HEK293 (cell line): Measurements from ENCODE around the gene SCD.
A peak's percentile ranks its signal among the peaks of the same experiment; 100 is the strongest.

ENCODE experiments used
- CTCF ChIA-PET: fragments of 350-600 bp; formaldehyde crosslinking; extraction: SDS; loops from one replicate; lab custom pipeline; 2021; ENCODE audit warnings: antibody characterized with exemption; lab: Yijun Ruan, JAX
- POLR2A ChIA-PET: fragments of 300-600 bp; formaldehyde crosslinking; extraction: SDS; loops from one replicate; lab custom pipeline; 2020; ENCODE audit warnings: antibody characterized with exemption, inconsistent platforms; lab: Yijun Ruan, JAX
- H3K27ac ChIP-seq: fragments of 200-500 bp; sonication (Bioruptor generic); 2 replicates; pipeline ENCODE4 v1.5.1; 2014; ENCODE audit warnings: low read depth, low read length, control low read depth, inconsistent platforms; ENCODE audit errors: extremely low read depth
- H3K36me3 ChIP-seq, 2 experiments: fragments of 200-500 bp in 1 of 2; sonication (Bioruptor generic) in 1 of 2; 1 replicate in 1 of 2; 2 replicates in 1 of 2; pipeline ENCODE4 v1.5.1; 2014 to 2017; ENCODE audit warnings: inconsistent platforms in 2 of 2, low read length in 2 of 2; ENCODE audit not compliant: control insufficient read depth in 2 of 2, insufficient read depth in 1 of 2
- H3K4me1 ChIP-seq: fragments of 200-500 bp; sonication (Bioruptor generic); 2 replicates; pipeline ENCODE4 v1.5.1; 2014; ENCODE audit warnings: mild to moderate bottlenecking, low read length, inconsistent platforms; ENCODE audit not compliant: control insufficient read depth, insufficient read depth
- H3K4me3 ChIP-seq: 2 replicates; pipeline ENCODE4 v1.5.1; 2011; ENCODE audit warnings: low read depth, mild to moderate bottlenecking, control low read depth, low read length, moderate library complexity
- H3K9me3 ChIP-seq: fragments of 200-500 bp; sonication (Bioruptor generic); 2 replicates; pipeline ENCODE4 v1.5.1; 2014; ENCODE audit warnings: low read depth, low read length, inconsistent platforms; ENCODE audit not compliant: control insufficient read depth, insufficient read depth
- BCL11B ChIP-seq: fragments of 450-650 bp; formaldehyde crosslinking; IDR thresholded peaks from 2 replicates; pipeline ENCODE4 v1.5.1; 2016; ENCODE audit warnings: low read depth, missing biosample characterization, missing genetic modification characterization
- EGR2 ChIP-seq: fragments of 450-650 bp; formaldehyde crosslinking; IDR thresholded peaks from 2 replicates; pipeline ENCODE4 v1.5.1; 2016; ENCODE audit warnings: low read depth, missing biosample characterization, missing genetic modification characterization
- GLIS1 ChIP-seq: fragments of 450-650 bp; formaldehyde crosslinking; IDR thresholded peaks from 2 replicates; pipeline ENCODE4 v1.5.1; 2016; ENCODE audit warnings: missing biosample characterization, missing genetic modification characterization
- PRDM1 ChIP-seq: fragments of 450-650 bp; formaldehyde crosslinking; IDR thresholded peaks from 2 replicates; pipeline ENCODE4; 2016; ENCODE audit warnings: missing biosample characterization, missing genetic modification characterization
- SETDB1 ChIP-seq: IDR thresholded peaks from one replicate; pipeline ENCODE4 v1.6.1; 2017; ENCODE audit warnings: mild to moderate bottlenecking, low read length, moderate library complexity, mixed read lengths; ENCODE audit not compliant: insufficient read length
- YY2 ChIP-seq: fragments of 450-650 bp; formaldehyde crosslinking; IDR thresholded peaks from 2 replicates; pipeline ENCODE4 v1.5.1; 2016; ENCODE audit warnings: missing biosample characterization, missing genetic modification characterization
- ZBTB11 ChIP-seq: fragments of 450-650 bp; formaldehyde crosslinking; conservative IDR thresholded peaks from 2 replicates; pipeline ENCODE4 v1.5.1; 2016; ENCODE audit warnings: low read depth, missing biosample characterization, missing genetic modification characterization
- ZBTB20 ChIP-seq: fragments of 450-650 bp; formaldehyde crosslinking; IDR thresholded peaks from 2 replicates; pipeline ENCODE4 v1.5.1; 2016; ENCODE audit warnings: missing biosample characterization, missing genetic modification characterization
- ZNF10 ChIP-seq: fragments of 450-650 bp; formaldehyde crosslinking; IDR thresholded peaks from 2 replicates; pipeline ENCODE4 v1.5.1; 2017; ENCODE audit warnings: missing biosample characterization, missing genetic modification characterization
- ZNF121 ChIP-seq: fragments of 450-650 bp; formaldehyde crosslinking; IDR thresholded peaks from 2 replicates; pipeline ENCODE4 v1.5.1; 2016; ENCODE audit warnings: missing biosample characterization, missing genetic modification characterization
- ZNF146 ChIP-seq: fragments of 450-650 bp; formaldehyde crosslinking; IDR thresholded peaks from 2 replicates; pipeline ENCODE4 v1.5.1; 2016; ENCODE audit warnings: missing biosample characterization, missing genetic modification characterization
- ZNF24 ChIP-seq: fragments of 450-650 bp; formaldehyde crosslinking; IDR thresholded peaks from 2 replicates; pipeline ENCODE4 v1.5.1; 2016; ENCODE audit warnings: missing biosample characterization, missing genetic modification characterization
- ZNF280D ChIP-seq: fragments of 450-650 bp; formaldehyde crosslinking; IDR thresholded peaks from 2 replicates; pipeline ENCODE4 v1.5.1; 2016; ENCODE audit warnings: missing biosample characterization, missing genetic modification characterization
- ZNF302 ChIP-seq: fragments of 450-650 bp; formaldehyde crosslinking; IDR thresholded peaks from 2 replicates; pipeline ENCODE4 v1.5.1; 2016; ENCODE audit warnings: missing biosample characterization, missing genetic modification characterization, low read depth
- ZNF366 ChIP-seq: fragments of 450-650 bp; formaldehyde crosslinking; conservative IDR thresholded peaks from 2 replicates; pipeline ENCODE4 v1.5.1; 2016; ENCODE audit warnings: missing biosample characterization, missing genetic modification characterization
- ZNF391 ChIP-seq: fragments of 450-650 bp; formaldehyde crosslinking; IDR thresholded peaks from 2 replicates; pipeline ENCODE4 v1.5.1; 2016; ENCODE audit warnings: low read depth, missing biosample characterization, missing genetic modification characterization, borderline replicate concordance
- ZNF423 ChIP-seq: fragments of 450-650 bp; formaldehyde crosslinking; IDR thresholded peaks from 2 replicates; pipeline ENCODE4 v1.5.1; 2016; ENCODE audit warnings: missing biosample characterization, missing genetic modification characterization
- ZNF518A ChIP-seq: fragments of 450-650 bp; formaldehyde crosslinking; conservative IDR thresholded peaks from 2 replicates; pipeline ENCODE4 v1.5.1; 2016; ENCODE audit warnings: low read depth, missing biosample characterization, missing genetic modification characterization
- ZNF560 ChIP-seq: fragments of 450-650 bp; formaldehyde crosslinking; IDR thresholded peaks from 2 replicates; pipeline ENCODE4 v1.5.1; 2017; ENCODE audit warnings: missing biosample characterization, missing genetic modification characterization, borderline replicate concordance
- ZNF629 ChIP-seq: fragments of 450-650 bp; formaldehyde crosslinking; IDR thresholded peaks from 2 replicates; pipeline ENCODE4 v1.5.1; 2017; ENCODE audit warnings: missing biosample characterization, missing genetic modification characterization
- ZSCAN16 ChIP-seq: fragments of 450-650 bp; formaldehyde crosslinking; IDR thresholded peaks from 2 replicates; pipeline ENCODE4 v1.5.1; 2016; ENCODE audit warnings: missing biosample characterization, missing genetic modification characterization
- ZXDB ChIP-seq: fragments of 450-650 bp; formaldehyde crosslinking; IDR thresholded peaks from 2 replicates; pipeline ENCODE4 v1.5.1; 2016; ENCODE audit warnings: missing biosample characterization, missing genetic modification characterization

Gene SCD

GRCh38 chr10:100380400-100380799 is 33.4 kb downstream of the SCD start:
- CTCF ChIA-PET, result no interaction called here
- no peak overlapping the region for H3K27ac ChIP-seq
- peaks cover 0 to 15% of the 10 kb centered on the region in 2 experiments; a peak in 1 of 3 replicates for H3K36me3 ChIP-seq
- POLR2A ChIA-PET, result interaction anchor here (1.1 kb wide), 1 partner anchor 34 kb away, joined by 4 read pairs; the partner anchor contains the start of gene SCD
- TF ChIP-seq ZNF121 (tag by site-specific recombination), result peak; percentile 79
- no peak for TF ChIP-seq ZNF518A (tag by site-specific recombination)
- peaks cover 3% of the 10 kb centered on the region; the same call in 1 of the 2 replicates for H3K4me1 ChIP-seq
- H3K9me3 ChIP-seq, result no peaks in the 10 kb centered on the region
- H3K4me3 ChIP-seq, result no peak overlapping the region

- no peak for TF ChIP-seq GLIS1 (tag by site-specific recombination)
- no peak for TF ChIP-seq ZSCAN16
- TF ChIP-seq ZNF302 (tag by site-specific recombination), result no peak
- TF ChIP-seq ZNF24 (tag by site-specific recombination), result no peak
- no peak for TF ChIP-seq ZNF10 (tag by site-specific recombination)
- no peak for TF ChIP-seq PRDM1 (tag by site-specific recombination)
- TF ChIP-seq ZNF366 (tag by site-specific recombination), result no peak
- TF ChIP-seq ZBTB20 (tag by site-specific recombination), result no peak
- TF ChIP-seq ZNF391 (tag by site-specific recombination), result no peak
- TF ChIP-seq ZXDB (tag by site-specific recombination), result no peak
- no peak for TF ChIP-seq BCL11B (tag by site-specific recombination)
- no peak for TF ChIP-seq ZNF146 (tag by site-specific recombination)
- no peak for TF ChIP-seq ZNF629 (tag by site-specific recombination)
- TF ChIP-seq ZNF560 (tag by site-specific recombination), result no peak
- no peak for TF ChIP-seq YY2 (tag by site-specific recombination)
- TF ChIP-seq SETDB1, result no peak
- no peak for TF ChIP-seq ZBTB11
- TF ChIP-seq ZNF280D, result no peak
- TF ChIP-seq ZNF423 (tag by site-specific recombination), result no peak
- TF ChIP-seq EGR2 (tag by site-specific recombination), result no peak
- Histone ChIP-seq H3K27ac (no peak overlapping the region), H3K4me3 (no peak overlapping the region), H3K36me3 (peaks cover 0 to 15% of the 10 kb centered on the region in 2 experiments; a peak in 2 of 3 replicates), H3K9me3 (no peaks in the 10 kb centered on the region), H3K4me1 (no peaks in the 10 kb centered on the region)
- POLR2A ChIA-PET, result no interaction called here
- CTCF ChIA-PET, result interaction anchor here (0.6 kb wide), 2 partner anchors 10 to 50 kb away, joined by 3 to 5 read pairs; no protein-coding TSS in a partner anchor
Measured at GRCh38 chr10:100382553-100382952, 35.5 kb downstream of the SCD start.
